ENCODE measurements around the gene DAB2IP.

The DAB2IP gene

GRCh38 chr9:121651295-121652020, at the start of gene DAB2IP:
DAB2IP (plus strand) TSS chr9:121651634; CDS start chr9:121651776, 142 bp downstream.
- H3K9ac ChIP-seq (ENCODE audit: low read depth, low read length, poor library complexity, severe bottlenecking): peak within 1 kb of the TSS; percentile 85
- H3K79me2 ChIP-seq (ENCODE audit: insufficient read depth, low read length): peaks cover 18% of the 10 kb centered on the region; the same call in 1 of the 2 replicates
- no peaks in the 10 kb centered on the region for H3K9me2 ChIP-seq (replicated peaks; ENCODE audit: low read depth, low read length)
- H3F3A ChIP-seq (ENCODE audit: low read depth): peaks cover 5% of the 10 kb centered on the region; the same call in 1 of the 2 replicates
- peak within 1 kb of the TSS; percentile 95 for H3K4me3 ChIP-seq (ENCODE audit: low read length, poor library complexity, severe bottlenecking)
- H3K4me2 ChIP-seq (ENCODE audit: low read depth, low read length, poor library complexity, severe bottlenecking): peak within 1 kb of the TSS; percentile 97
- H4K20me1 ChIP-seq (ENCODE audit: insufficient read depth, low read length, poor library complexity, severe bottlenecking): no peaks in the 10 kb centered on the region
- H2AFZ ChIP-seq (ENCODE audit: low read length): peak within 1 kb of the TSS; percentile 83
- no peaks in the 10 kb centered on the region for H3K9me3 ChIP-seq (ENCODE audit: insufficient read depth, low read depth, low read length)
- TF ChIP-seq EZH2phosphoT487 (IDR thresholded peaks at IDR 0.05; ENCODE audit: borderline replicate concordance): no peak
- no peak for TF ChIP-seq CTCF (conservative IDR thresholded peaks at IDR 0.05; ENCODE audit: low read length)
- no peaks in the 10 kb centered on the region for H3K36me3 ChIP-seq (ENCODE audit: insufficient read depth, low read length)
- peaks cover 70% of the 10 kb centered on the region for H3K4me1 ChIP-seq (ENCODE audit: insufficient read depth, low read length, poor library complexity, severe bottlenecking)
- no peaks in the 10 kb centered on the region for H3K27me3 ChIP-seq (ENCODE audit: insufficient read depth, low read length, poor library complexity, severe bottlenecking)

- Histone ChIP-seq H3K36me3 (ENCODE audit: insufficient read depth, low read length) (no peaks in the 10 kb centered on the region), H3K4me2 (ENCODE audit: low read depth, low read length, poor library complexity, severe bottlenecking) (no peak overlapping the region), H3K4me1 (ENCODE audit: insufficient read depth, low read length, poor library complexity, severe bottlenecking) (peaks cover 26% of the 10 kb centered on the region), H3K9me2 (replicated peaks; ENCODE audit: low read depth, low read length) (no peaks in the 10 kb centered on the region), H3K9me3 (ENCODE audit: insufficient read depth, low read depth, low read length) (no peaks in the 10 kb centered on the region), H3K4me3 (ENCODE audit: low read length, poor library complexity, severe bottlenecking) (no peak overlapping the region), H3F3A (ENCODE audit: low read depth) (no peaks in the 10 kb centered on the region), H3K27me3 (ENCODE audit: insufficient read depth, low read length, poor library complexity, severe bottlenecking) (no peaks in the 10 kb centered on the region), H2AFZ (ENCODE audit: low read length) (no peak overlapping the region), H3K9ac (ENCODE audit: low read depth, low read length, poor library complexity, severe bottlenecking) (no peak overlapping the region), H3K79me2 (ENCODE audit: insufficient read depth, low read length) (no peaks in the 10 kb centered on the region), H4K20me1 (ENCODE audit: insufficient read depth, low read length, poor library complexity, severe bottlenecking) (no peaks in the 10 kb centered on the region)
- TF ChIP-seq CTCF (conservative IDR thresholded peaks at IDR 0.05; ENCODE audit: low read length): no peak
- TF ChIP-seq EZH2phosphoT487 (IDR thresholded peaks at IDR 0.05; ENCODE audit: borderline replicate concordance): no peak
Observed at GRCh38 chr9:121603028-121603427, 48.4 kb upstream of the DAB2IP start.

- Histone ChIP-seq H2AFZ (ENCODE audit: low read length) (peak overlapping the region; percentile 15), H3K9ac (ENCODE audit: low read depth, low read length, poor library complexity, severe bottlenecking) (peak overlapping the region; percentile 30), H4K20me1 (ENCODE audit: insufficient read depth, low read length, poor library complexity, severe bottlenecking) (no peaks in the 10 kb centered on the region), H3F3A (ENCODE audit: low read depth) (no peaks in the 10 kb centered on the region), H3K9me3 (ENCODE audit: insufficient read depth, low read depth, low read length) (no peaks in the 10 kb centered on the region), H3K79me2 (ENCODE audit: insufficient read depth, low read length) (no peaks in the 10 kb centered on the region), H3K27me3 (ENCODE audit: insufficient read depth, low read length, poor library complexity, severe bottlenecking) (no peaks in the 10 kb centered on the region), H3K9me2 (replicated peaks; ENCODE audit: low read depth, low read length) (no peaks in the 10 kb centered on the region), H3K4me1 (ENCODE audit: insufficient read depth, low read length, poor library complexity, severe bottlenecking) (peaks cover 29% of the 10 kb centered on the region), H3K4me3 (ENCODE audit: low read length, poor library complexity, severe bottlenecking) (peak overlapping the region; percentile 28), H3K4me2 (ENCODE audit: low read depth, low read length, poor library complexity, severe bottlenecking) (peak overlapping the region; percentile 55), H3K36me3 (ENCODE audit: insufficient read depth, low read length) (no peaks in the 10 kb centered on the region)
- no peak for TF ChIP-seq CTCF (conservative IDR thresholded peaks at IDR 0.05; ENCODE audit: low read length)
Observed at GRCh38 chr9:121604242-121604641, 47.2 kb upstream of the DAB2IP start.
